GM18505 (cell line): Measurements from ENCODE around the gene PELI1.

ENCODE experiments used
- ATAC-seq: cut with Tn5 transposase; IDR thresholded peaks from one replicate; pipeline ENCODE4 v1.9.1; 2021; ENCODE audit not compliant: unreplicated experiment
- POLR2A ChIP-seq: IDR thresholded peaks from 4 replicates; pipeline ENCODE4 v1.6.1; 2011; ENCODE audit warnings: borderline replicate concordance; ENCODE audit not compliant: insufficient read depth, insufficient read length; ENCODE audit errors: extremely low read depth

PELI1 gene

GRCh38 chr2:64124571-64124970 lies 19.6 kb downstream of the PELI1 start:
- ATAC-seq: no peak
- no peak for TF ChIP-seq POLR2A

DNA sequence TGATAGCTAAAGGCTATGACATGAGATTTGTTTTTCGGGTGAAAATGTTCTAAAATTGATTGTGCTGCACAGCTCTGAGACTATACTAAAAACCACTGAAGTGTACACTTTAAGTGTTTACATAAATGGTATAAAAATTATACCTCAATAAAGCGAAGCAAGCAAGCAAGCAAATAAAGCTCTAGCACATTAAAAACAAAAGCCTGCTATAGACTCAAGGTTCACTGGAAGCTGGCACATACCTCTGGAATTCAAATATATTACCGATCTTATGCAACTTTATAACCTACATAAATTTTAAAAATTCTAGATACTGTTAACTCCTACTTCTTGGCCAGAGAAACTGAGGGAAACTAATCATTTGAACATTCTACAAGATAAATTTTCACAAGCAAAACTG lies 20.1 kb downstream of the PELI1 start:
- ATAC-seq: no peak

GRCh38 chr2:64123740-64124139 lies 20.5 kb downstream of the PELI1 start:
- no peak for ATAC-seq
- no peak for TF ChIP-seq POLR2A

More for the DNA sequence above, 20.1 kb downstream of the PELI1 start:
- no peak for TF ChIP-seq POLR2A

GRCh38 chr2:64122358-64122757 lies 21.9 kb downstream of the PELI1 start:
- ATAC-seq: no peak
- TF ChIP-seq POLR2A: no peak

GRCh38 chr2:64120928-64121327 lies 23.3 kb downstream of the PELI1 start:
- no peak for TF ChIP-seq POLR2A
- ATAC-seq: no peak

DNA sequence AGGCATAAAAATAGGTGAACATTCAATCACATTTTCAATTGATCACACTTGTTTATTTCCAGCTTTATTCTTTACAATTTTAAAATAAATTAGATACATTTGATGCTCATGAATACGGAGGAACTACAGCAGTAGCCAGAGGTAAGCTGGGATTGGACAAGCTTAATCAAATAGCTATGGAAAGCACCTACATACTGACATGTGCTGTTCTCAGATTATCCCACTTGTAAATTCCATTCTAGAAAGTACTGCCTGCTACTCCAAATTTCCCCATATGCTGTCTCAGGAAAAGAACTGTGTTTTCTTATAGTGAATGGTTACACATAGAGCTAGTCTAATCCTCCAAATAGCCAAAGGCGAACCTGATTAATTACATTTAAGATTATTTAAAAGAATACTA lies 24.2 kb downstream of the PELI1 start:
- TF ChIP-seq POLR2A: no peak
- no peak for ATAC-seq

- no peak for TF ChIP-seq POLR2A
These were observed 24.9 kb downstream of the PELI1 start for GRCh38 chr2:64119369-64119768.

DNA sequence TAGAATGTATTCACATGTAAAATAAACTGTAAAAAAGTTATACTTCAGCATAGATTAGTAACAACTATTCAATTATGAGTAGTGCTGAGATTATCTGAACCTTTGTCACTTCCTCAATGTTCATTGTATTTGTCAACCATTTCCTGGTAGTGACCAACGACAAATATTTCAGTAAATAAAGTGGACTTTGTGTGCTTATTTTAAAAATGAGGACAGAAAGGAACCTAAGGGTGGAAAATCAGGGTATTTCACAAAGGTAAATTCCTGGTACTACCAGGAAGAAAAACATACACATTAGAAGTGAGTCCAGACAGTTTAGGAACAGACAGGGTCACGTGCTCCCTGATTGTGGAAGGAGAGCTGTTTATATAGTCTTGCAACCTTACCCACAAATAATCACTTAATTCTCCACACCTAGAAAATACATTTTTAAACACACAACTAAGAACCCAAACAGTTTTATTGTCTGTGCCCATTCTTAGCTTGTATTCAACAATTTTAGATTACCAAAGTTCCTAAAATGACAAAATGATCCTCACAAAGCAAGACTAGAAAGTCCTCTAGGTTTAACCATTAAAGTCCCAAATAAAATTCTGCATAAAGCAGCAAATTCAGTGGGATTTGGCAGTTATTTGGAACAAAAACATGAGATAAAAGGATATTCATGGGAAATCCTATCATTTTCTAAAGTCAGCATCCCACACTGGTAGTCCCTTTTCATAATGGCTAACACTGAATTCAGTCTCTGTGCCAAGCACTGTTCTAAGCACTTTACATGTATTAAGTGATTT lies 28.2 kb downstream of the PELI1 start:
- ATAC-seq: no peak

More at GRCh38 chr2:64119369-64119768, 24.9 kb downstream of the PELI1 start:
- ATAC-seq: no peak

DNA sequence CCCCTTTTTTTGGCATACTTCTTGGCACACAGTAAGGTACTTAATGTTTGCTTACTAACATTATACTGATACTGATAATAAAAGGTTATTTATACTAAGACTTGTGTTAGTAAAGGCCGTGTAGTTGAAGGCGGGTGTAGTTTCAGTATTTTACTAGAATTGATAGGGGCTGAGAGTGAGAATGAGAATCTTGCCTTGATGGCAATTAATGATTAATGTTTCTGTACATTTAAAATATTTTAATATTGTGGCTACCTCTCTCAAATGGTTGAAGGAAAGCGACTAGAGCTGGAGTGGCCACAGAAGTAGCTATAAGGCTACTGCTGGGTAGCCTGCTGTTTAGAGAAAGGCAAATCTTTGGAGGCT lies 29.3 kb downstream of the PELI1 start:
- TF ChIP-seq POLR2A: no peak
- no peak for ATAC-seq

More for the DNA sequence above, 28.2 kb downstream of the PELI1 start:
- TF ChIP-seq POLR2A: peak; percentile 23

GRCh38 chr2:64114063-64114911 lies 29.9 kb downstream of the PELI1 start:
- TF ChIP-seq POLR2A: no peak
- no peak for ATAC-seq

- TF ChIP-seq POLR2A: no peak
- ATAC-seq: no peak
These were observed 32.2 kb downstream of the PELI1 start for GRCh38 chr2:64112016-64112415.

DNA sequence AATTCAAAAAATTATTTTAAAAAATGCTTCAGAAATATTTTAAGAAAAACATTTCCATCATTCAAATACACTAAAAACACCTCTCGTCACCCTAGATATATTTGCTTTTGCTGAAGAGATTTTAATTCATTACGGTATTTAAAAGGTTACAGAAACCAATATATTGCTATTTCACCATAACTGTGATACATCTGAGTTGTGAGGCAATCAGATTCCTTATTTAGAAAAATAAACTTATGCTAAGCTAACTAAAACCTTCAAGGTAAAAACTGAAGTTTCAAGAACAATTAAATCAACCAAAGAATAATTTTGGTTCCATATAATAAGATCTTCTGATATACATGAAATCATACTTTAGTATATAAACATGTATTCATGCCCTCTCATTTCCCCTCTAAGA lies 32.8 kb downstream of the PELI1 start:
- ATAC-seq: no peak
- no peak for TF ChIP-seq POLR2A

DNA sequence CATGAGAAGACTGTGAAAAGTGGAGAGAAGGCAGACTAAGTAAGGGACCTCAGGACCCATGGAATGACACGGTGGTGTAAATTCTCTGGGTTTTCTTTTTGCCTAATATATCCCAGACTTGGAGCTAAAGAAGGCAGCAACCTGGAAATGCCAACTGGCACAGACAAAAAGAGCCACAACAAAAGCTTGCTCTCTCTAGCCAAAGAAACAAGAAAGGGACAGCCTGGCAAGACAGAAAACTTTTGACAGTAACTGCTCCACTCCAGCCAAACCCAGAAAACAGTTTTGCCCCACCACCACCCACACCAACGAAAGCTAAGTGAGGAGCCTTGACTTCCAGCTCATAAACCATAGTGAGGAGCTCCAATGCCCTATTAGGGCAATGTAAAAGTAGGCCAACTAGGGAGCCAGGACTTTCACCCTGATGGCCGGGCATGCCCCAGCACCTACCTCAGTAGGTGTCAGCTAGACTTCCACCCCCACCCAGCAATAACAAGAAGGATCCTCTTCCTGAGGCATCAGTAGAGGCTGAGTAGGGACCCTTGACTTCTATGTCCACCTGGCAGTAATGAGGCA lies 35.5 kb downstream of the PELI1 start:
- TF ChIP-seq POLR2A: no peak
- no peak for ATAC-seq
